A549 treated with RU486 at 1 μM for 4 hours (cell line): ENCODE results near the gene SLC2A3. TPM values are rescaled to one million over a fixed set of nuclear protein-coding genes. Genes with fewer than 3 reads are reported as not detected.

ENCODE experiments used
- total RNA-seq: library from RNA; stranded (reverse); fragments of 200-300 nt; extraction: Qiagen RNA extraction; gene quantifications from 5 replicates; pipeline ENCODE4 v1.2.3, GENCODE V29; 2022; ENCODE audit warnings: low read depth

SLC2A3 gene
- 2.0 to 4.3 TPM (median 3.4 TPM) in 5 replicates for total RNA-seq

GRCh38 chr12:7935590-7936581 is at the start of gene SLC2A3:
TSS of gene SLC2A3 (minus strand) at chr12:7936187. CDS start at chr12:7936034, 153 bp downstream.

GRCh38 chr12:7872566-7873319 is 63.2 kb downstream of the SLC2A3 start, which contains the start of gene SLC2A14:
TSS of gene SLC2A14 (minus strand) at chr12:7872915. CDS start at chr12:7869880, 3,035 bp downstream.

Other genes starting within 250 kb of the SLC2A3 start
- gene GDF3, start 240.4 kb downstream of the SLC2A3 start, total RNA-seq, result not detected in 5 replicates
- not detected in 5 replicates for gene DPPA3, start 224.8 kb downstream of the SLC2A3 start, total RNA-seq
- not detected in 5 replicates for gene CLEC4C, start 188.8 kb downstream of the SLC2A3 start, total RNA-seq
- gene NANOGNB, start 171.0 kb downstream of the SLC2A3 start, total RNA-seq, result not detected in 5 replicates
- gene NANOG, start 146.8 kb downstream of the SLC2A3 start, total RNA-seq, result not detected in 5 replicates
- gene SLC2A14, start 63.3 kb downstream of the SLC2A3 start, total RNA-seq, result 0.07 TPM in 1 of 5 replicates, not detected in the others
- 6.6 to 10.0 TPM (median 9.9 TPM) in 5 replicates for gene FOXJ2, start 96.5 kb upstream of the SLC2A3 start, total RNA-seq
- not detected in 5 replicates for gene C3AR1, start 130.2 kb upstream of the SLC2A3 start, total RNA-seq
- 10.5 to 20.6 TPM (median 17.4 TPM) in 5 replicates for gene NECAP1, start 146.1 kb upstream of the SLC2A3 start, total RNA-seq
- gene CLEC4A, start 187.4 kb upstream of the SLC2A3 start, total RNA-seq, result 0.19 to 0.20 TPM in 2 of 5 replicates, not detected in the others
- not detected in 5 replicates for gene ZNF705A, start 220.8 kb upstream of the SLC2A3 start, total RNA-seq